HepG2 (cell line): ENCODE measurements around the gene HTR6. TPM values are rescaled to one million over a fixed set of nuclear protein-coding genes. Genes with fewer than 3 reads are reported as not detected.
"Not testable (repeated sequence)": the region's sequence is repeated elsewhere in the genome, so short reads cannot be mapped to it uniquely, and the experiment has no call there.

ENCODE experiments used
- ATAC-seq: fragments of 200-7000 bp; cut with Tn5 transposase; 3 replicates; pipeline ENCODE4 v1.9.1; 2020; ENCODE audit warnings: mild to moderate bottlenecking, moderate library complexity
- BruUV-seq: library from RNA; stranded (reverse); fragments of 400-500 nt; replicated peaks from 2 replicates; lab custom pipeline; 2021; lab: Mats Ljungman, UMichigan
- CTCF ChIA-PET: fragments of 300-600 bp; formaldehyde crosslinking; extraction: SDS; loops from one replicate; lab custom pipeline; 2021; ENCODE audit warnings: low total read pairs, inconsistent platforms, low intra/inter-chr PET ratio; lab: Yijun Ruan, JAX
- POLR2A ChIA-PET: fragments of 350-600 bp; sonication (Branson Sonifier 250); formaldehyde crosslinking; loops from one replicate; lab custom pipeline; 2020; ENCODE audit warnings: antibody characterized with exemption, inconsistent platforms; lab: Yijun Ruan, JAX
- DNase-seq: peaks from one replicate; pipeline ENCODE4 v3.0.0-alpha.2; 2015; ENCODE audit warnings: low spot score
- FAIRE-seq: peaks from 3 replicates; lab custom pipeline; 2011; peaks lifted over from hg19 to GRCh38; lab: Jason Lieb, UNC
- H2AFZ ChIP-seq: one replicate; pipeline ENCODE4 v1.6.1; 2011; ENCODE audit warnings: low read length, inconsistent platforms
- H3K27ac ChIP-seq: fragments of 300-600 bp; 3 replicates; pipeline ENCODE4 v1.8.0; 2011; ENCODE audit warnings: mixed run types, mild to moderate bottlenecking, mixed read lengths, low read length, inconsistent platforms; ENCODE audit not compliant: insufficient read depth; ENCODE audit errors: extremely low read length
- H3K27me3 ChIP-seq, 2 experiments: fragments of 200-600 bp in 1 of 2; 2 replicates in 1 of 2; 3 replicates in 1 of 2; pipeline versions ENCODE4 v1.6.0 to v1.8.0; 2011; ENCODE audit warnings: low read length in 2 of 2, mild to moderate bottlenecking in 2 of 2, moderate library complexity in 2 of 2, inconsistent platforms in 1 of 2; ENCODE audit not compliant: insufficient read depth in 2 of 2, control insufficient read depth in 1 of 2
- H3K36me3 ChIP-seq, 2 experiments: fragments of 200-600 bp in 1 of 2; replicated peaks in 1 of 2; 2 replicates in 1 of 2; 3 replicates in 1 of 2; pipeline versions ENCODE4 v1.5.1 to v1.8.0; 2011; ENCODE audit warnings: low read length in 2 of 2, inconsistent platforms in 1 of 2; ENCODE audit not compliant: insufficient read depth in 2 of 2, control insufficient read depth in 1 of 2
- H3K4me1 ChIP-seq: 2 replicates; pipeline ENCODE4 v1.5.1; 2012; ENCODE audit warnings: low read length, inconsistent platforms; ENCODE audit not compliant: insufficient read depth
- H3K4me2 ChIP-seq: 2 replicates; pipeline ENCODE4 v1.6.0; 2011; ENCODE audit warnings: low read depth, low read length, inconsistent platforms
- H3K4me3 ChIP-seq, 3 experiments: fragments of 200-600 bp in 1 of 3; sonication (generic), shearing (Covaris generic) in 1 of 3; replicated peaks in 1 of 3; 2 replicates each; pipeline ENCODE4 v1.5.1; 2011 to 2016; ENCODE audit warnings: low read length in 3 of 3, inconsistent platforms in 2 of 3, low read depth in 2 of 3, mild to moderate bottlenecking in 2 of 3, control low read depth in 1 of 3, mixed read lengths in 1 of 3; ENCODE audit not compliant: insufficient read depth in 1 of 3
- H3K79me2 ChIP-seq: one replicate; pipeline ENCODE4 v1.6.1; 2011; ENCODE audit warnings: low read length, inconsistent platforms; ENCODE audit not compliant: insufficient read depth
- H3K9ac ChIP-seq: 2 replicates; pipeline ENCODE4 v1.6.0; 2011; ENCODE audit warnings: mild to moderate bottlenecking, low read depth, low read length, inconsistent platforms; ENCODE audit not compliant: insufficient read depth
- H3K9me3 ChIP-seq: 2 replicates; pipeline ENCODE4 v1.5.1; 2012; ENCODE audit warnings: mild to moderate bottlenecking, low read length
- H4K20me1 ChIP-seq: 2 replicates; pipeline ENCODE4 v1.6.0; 2011; ENCODE audit warnings: inconsistent platforms, mild to moderate bottlenecking, low read length, moderate library complexity; ENCODE audit not compliant: insufficient read depth
- CENPBD1 ChIP-seq: sonication (generic); formaldehyde crosslinking; IDR thresholded peaks from 2 replicates; pipeline ENCODE4 v1.8.0; 2022; ENCODE audit warnings: missing genetic modification reagents, low read depth, mild to moderate bottlenecking, borderline replicate concordance
- ISX ChIP-seq: sonication (generic); formaldehyde crosslinking; conservative IDR thresholded peaks from 2 replicates; pipeline ENCODE4 v1.5.0; 2020; ENCODE audit warnings: missing genetic modification reagents
- NFKB2 ChIP-seq: sonication (generic); formaldehyde crosslinking; IDR thresholded peaks from 2 replicates; pipeline ENCODE4 v1.4.0; 2020; ENCODE audit warnings: missing genetic modification reagents, borderline replicate concordance
- ZNF460 ChIP-seq: sonication (generic); formaldehyde crosslinking; IDR thresholded peaks from 2 replicates; pipeline ENCODE4 v1.5.1; 2020; ENCODE audit warnings: missing genetic modification reagents, mild to moderate bottlenecking, borderline replicate concordance
- WGBS: methylation state at CpG from one replicate; pipeline ENCODE4 v1.1.6; 2017; ENCODE audit warnings: low lambda C conversion rate; 5-methylcytosine and 5-hydroxymethylcytosine counted together
- in situ Hi-C: cut with HindIII; loops from 2 replicates; pipeline ENCODE4 v1.10.0; 2017; ENCODE audit warnings: low pct_unique_long_range_greater_than_20kb; ENCODE audit not compliant: extremely low pct_ligation_motif_present
- intact Hi-C: fragments of 100-400 bp; cut with micrococcal nuclease; formaldehyde crosslinking; loops from one replicate; pipeline ENCODE4 v1.10.0; 2022; ENCODE audit not compliant: unreplicated experiment
- polyA plus RNA-seq, 8 experiments: library from polyadenylated mRNA; depleted of rRNA in 3 of 8; stranded (reverse) in 7 of 8; unstranded in 1 of 8; fragments of >200 nt; fragmentation: Illumina TruSeq in 4 of 8; extraction: Trizol in 4 of 8; gene quantifications; 2 replicates each; pipeline versions ENCODE4 v1.2.1 to v1.2.3, GENCODE V29; 2011 to 2016; ENCODE audit warnings: low read depth in 4 of 8, missing spikeins in 1 of 8, mixed read lengths in 1 of 8; ENCODE audit not compliant: insufficient read depth in 1 of 8
- total RNA-seq, 5 experiments: library from RNA; depleted of rRNA; stranded (reverse); fragments of >200 nt; fragmentation: Illumina TruSeq; extraction: Trizol; gene quantifications; 2 replicates each; pipeline ENCODE4 v1.2.3, GENCODE V29; 2016; ENCODE audit warnings: low read depth in 1 of 5
- TF ChIP-seq, protein P1 (sequence below): sonication (generic); formaldehyde crosslinking; IDR thresholded peaks from 2 replicates; pipeline ENCODE4 v1.5.0; 2020; ENCODE audit warnings: missing genetic modification reagents

The HTR6 gene
- total and polyA plus RNA-seq, 2 of the 13 experiments (the other 11 are each of a cell fraction or from before 2014, with no cell fraction given) = 0.04 TPM; not detected in 1

- Histone ChIP-seq H2AFZ (no peak overlapping the region), H3K27me3 (peaks cover under 1 to 2% of the 10 kb centered on the region in 2 experiments; a peak in 1 of 5 replicates), H3K36me3 (no peaks in the 10 kb centered on the region), H4K20me1 (no peaks in the 10 kb centered on the region), H3K79me2 (no peaks in the 10 kb centered on the region), H3K4me2 (no peak overlapping the region), H3K9me3 (no peaks in the 10 kb centered on the region), H3K4me1 (peaks cover 33% of the 10 kb centered on the region), H3K4me3 (no peak overlapping the region), H3K27ac (no peak overlapping the region), H3K9ac (no peak overlapping the region)
- in situ Hi-C loops = no loop called here
- DNase-seq = no peak
- no TSS peak for BruUV-seq
- WGBS = 80% methylated on average over 7 of the region's 10 CpGs
- intact Hi-C loops = no loop called here
- TF ChIP-seq CENPBD1 = no peak
- TF ChIP-seq, protein P1, sequence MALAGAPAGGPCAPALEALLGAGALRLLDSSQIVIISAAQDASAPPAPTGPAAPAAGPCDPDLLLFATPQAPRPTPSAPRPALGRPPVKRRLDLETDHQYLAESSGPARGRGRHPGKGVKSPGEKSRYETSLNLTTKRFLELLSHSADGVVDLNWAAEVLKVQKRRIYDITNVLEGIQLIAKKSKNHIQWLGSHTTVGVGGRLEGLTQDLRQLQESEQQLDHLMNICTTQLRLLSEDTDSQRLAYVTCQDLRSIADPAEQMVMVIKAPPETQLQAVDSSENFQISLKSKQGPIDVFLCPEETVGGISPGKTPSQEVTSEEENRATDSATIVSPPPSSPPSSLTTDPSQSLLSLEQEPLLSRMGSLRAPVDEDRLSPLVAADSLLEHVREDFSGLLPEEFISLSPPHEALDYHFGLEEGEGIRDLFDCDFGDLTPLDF (CRISPR knock-in tag) = no peak
- TF ChIP-seq ISX = no peak
- no peak for TF ChIP-seq NFKB2 (CRISPR knock-in tag)
- ATAC-seq = no peak
- POLR2A ChIA-PET = no interaction called here
- FAIRE-seq = no peak
- CTCF ChIA-PET = no interaction called here
Measured at GRCh38 chr1:19637606-19638005, 27.1 kb upstream of the HTR6 start.

DNA sequence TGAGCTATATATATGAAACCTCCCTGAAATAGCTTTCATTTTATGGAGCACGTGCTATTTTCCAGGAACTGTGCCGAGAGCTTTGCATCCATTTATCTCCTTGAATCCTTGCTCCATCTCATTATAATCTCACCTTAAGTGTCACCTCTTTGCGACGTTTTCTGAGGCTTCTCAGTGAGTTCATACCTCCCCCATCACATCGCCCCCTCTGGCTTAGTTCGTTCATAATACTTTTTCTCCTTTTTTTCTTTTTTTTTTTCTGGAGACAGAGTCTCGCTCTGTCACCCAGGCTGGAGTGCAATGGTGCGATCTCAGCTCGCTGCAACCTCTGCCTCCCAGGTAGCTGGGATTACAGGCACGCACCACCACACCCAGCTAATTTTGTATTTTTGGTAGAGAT lies 25.4 kb upstream of the HTR6 start:
- Histone ChIP-seq H3K4me2 (0 out of 2 replicates have a peak overlapping the region, but pooled peaks have one; percentile 0), H3K4me1 (peaks cover 45% of the 10 kb centered on the region), H3K27me3 (peaks cover 2 to 13% of the 10 kb centered on the region in 2 experiments; a peak in 3 of 5 replicates)
- BruUV-seq, H3K27ac ChIP-seq, intact Hi-C loops, H3K4me3 ChIP-seq, H3K9ac ChIP-seq, ATAC-seq, H3K79me2 ChIP-seq, H3K9me3 ChIP-seq, CTCF ChIA-PET, DNase-seq, H4K20me1 ChIP-seq, H2AFZ ChIP-seq, POLR2A ChIA-PET, in situ Hi-C loops, FAIRE-seq, H3K36me3 ChIP-seq: not testable (repeated sequence)
- peak; percentile 24; the same call in 1 of the 2 replicates for TF ChIP-seq ZNF460 (CRISPR knock-in tag)
- WGBS = 57% methylated on average over 10 of the region's 10 CpGs
